HepG2 (cell line): ENCODE results near the gene DNAJC8. TPM values are rescaled to one million over a fixed set of nuclear protein-coding genes. Genes with fewer than 3 reads are reported as not detected.

Experiments
- KAT7 ChIP-seq: IDR thresholded peaks from 2 replicates; pipeline ENCODE4 v1.6.1; 2018; ENCODE audit warnings: borderline replicate concordance, missing compliant biosample characterization
- SP1 ChIP-seq, 2 experiments: fragments of 450-650 bp in 1 of 2; sonication (generic) in 1 of 2; formaldehyde crosslinking in 1 of 2; IDR thresholded peaks; 2 replicates each; pipeline versions ENCODE4 v1.4.0 to v1.6.1; 2016 to 2020; ENCODE audit warnings: missing genetic modification reagents in 1 of 2
- SP140L ChIP-seq: sonication (generic); formaldehyde crosslinking; IDR thresholded peaks from 2 replicates; pipeline ENCODE4 v1.4.0; 2020; ENCODE audit warnings: missing genetic modification reagents, borderline replicate concordance
- YEATS4 ChIP-seq: sonication (generic); formaldehyde crosslinking; IDR thresholded peaks from 2 replicates; pipeline ENCODE4 v1.4.0; 2020; ENCODE audit warnings: missing genetic modification reagents, borderline replicate concordance
- YY1 ChIP-seq: IDR thresholded peaks from 2 replicates; pipeline ENCODE4 v1.6.1; 2011; ENCODE audit warnings: low read length, low read depth, moderate library complexity, mild to moderate bottlenecking; ENCODE audit not compliant: insufficient read depth, insufficient replicate concordance
- ZBTB21 ChIP-seq: sonication (generic); formaldehyde crosslinking; IDR thresholded peaks from 2 replicates; pipeline ENCODE4 v1.4.0; 2020; ENCODE audit warnings: missing genetic modification reagents
- ZFP1 ChIP-seq: IDR thresholded peaks from 2 replicates; pipeline ENCODE4 v1.6.1; 2016
- ZNF232 ChIP-seq: sonication (generic); formaldehyde crosslinking; IDR thresholded peaks from 2 replicates; pipeline ENCODE4 v1.4.0; 2020; ENCODE audit warnings: missing genetic modification reagents, borderline replicate concordance
- ZNF335 ChIP-seq: sonication (generic); formaldehyde crosslinking; IDR thresholded peaks from 2 replicates; pipeline ENCODE4 v1.4.0; 2020; ENCODE audit warnings: missing genetic modification reagents
- ZNF33B ChIP-seq: sonication (generic); formaldehyde crosslinking; IDR thresholded peaks from 2 replicates; pipeline ENCODE4 v1.5.1; 2020; ENCODE audit warnings: mild to moderate bottlenecking, missing genetic modification reagents
- ZNF501 ChIP-seq: sonication (generic); formaldehyde crosslinking; IDR thresholded peaks from 2 replicates; pipeline ENCODE4 v1.5.1; 2020; ENCODE audit warnings: mild to moderate bottlenecking, moderate library complexity, missing genetic modification reagents
- ZNF644 ChIP-seq: IDR thresholded peaks from 2 replicates; pipeline ENCODE4 v1.6.1; 2016; ENCODE audit warnings: low read depth
- polyA plus RNA-seq, 8 experiments: library from polyadenylated mRNA; depleted of rRNA in 3 of 8; stranded (reverse) in 7 of 8; unstranded in 1 of 8; fragments of >200 nt; fragmentation: Illumina TruSeq in 4 of 8; extraction: Trizol in 4 of 8; gene quantifications; 2 replicates each; pipeline versions ENCODE4 v1.2.1 to v1.2.3, GENCODE V29; 2011 to 2016; ENCODE audit warnings: low read depth in 4 of 8, missing spikeins in 1 of 8, mixed read lengths in 1 of 8; ENCODE audit not compliant: insufficient read depth in 1 of 8
- total RNA-seq, 5 experiments: library from RNA; depleted of rRNA; stranded (reverse); fragments of >200 nt; fragmentation: Illumina TruSeq; extraction: Trizol; gene quantifications; 2 replicates each; pipeline ENCODE4 v1.2.3, GENCODE V29; 2016; ENCODE audit warnings: low read depth in 1 of 5
- TF ChIP-seq, protein P1 (sequence below): sonication (generic); formaldehyde crosslinking; IDR thresholded peaks from 2 replicates; pipeline ENCODE4 v1.4.0; 2020; ENCODE audit warnings: missing genetic modification reagents, borderline replicate concordance
- TF ChIP-seq, protein P2 (sequence below): sonication (generic); formaldehyde crosslinking; IDR thresholded peaks from 2 replicates; pipeline ENCODE4 v1.4.0; 2020; ENCODE audit warnings: mild to moderate bottlenecking, missing genetic modification reagents
- TF ChIP-seq, protein P3 (sequence below): sonication (generic); formaldehyde crosslinking; IDR thresholded peaks from 2 replicates; pipeline ENCODE4 v1.8.0; 2022; ENCODE audit warnings: mild to moderate bottlenecking, missing genetic modification reagents, borderline replicate concordance
- TF ChIP-seq, protein P4 (sequence below): sonication (generic); formaldehyde crosslinking; IDR thresholded peaks from 2 replicates; pipeline ENCODE4 v1.5.1; 2020; ENCODE audit warnings: missing genetic modification reagents, mild to moderate bottlenecking, borderline replicate concordance
- TF ChIP-seq, protein P5 (sequence below), 2 experiments: sonication (generic) in 1 of 2; formaldehyde crosslinking in 1 of 2; IDR thresholded peaks; 2 replicates each; pipeline versions ENCODE4 v1.4.0 to v1.6.1; 2018 to 2020; ENCODE audit warnings: missing genetic modification reagents in 2 of 2, borderline replicate concordance in 1 of 2, low read depth in 1 of 2, mild to moderate bottlenecking in 1 of 2, missing biosample characterization in 1 of 2

The DNAJC8 gene
- total and polyA plus RNA-seq, 2 of the 13 experiments (the other 11 are each of a cell fraction or from before 2014, with no cell fraction given): 54.5 to 126 TPM

DNA sequence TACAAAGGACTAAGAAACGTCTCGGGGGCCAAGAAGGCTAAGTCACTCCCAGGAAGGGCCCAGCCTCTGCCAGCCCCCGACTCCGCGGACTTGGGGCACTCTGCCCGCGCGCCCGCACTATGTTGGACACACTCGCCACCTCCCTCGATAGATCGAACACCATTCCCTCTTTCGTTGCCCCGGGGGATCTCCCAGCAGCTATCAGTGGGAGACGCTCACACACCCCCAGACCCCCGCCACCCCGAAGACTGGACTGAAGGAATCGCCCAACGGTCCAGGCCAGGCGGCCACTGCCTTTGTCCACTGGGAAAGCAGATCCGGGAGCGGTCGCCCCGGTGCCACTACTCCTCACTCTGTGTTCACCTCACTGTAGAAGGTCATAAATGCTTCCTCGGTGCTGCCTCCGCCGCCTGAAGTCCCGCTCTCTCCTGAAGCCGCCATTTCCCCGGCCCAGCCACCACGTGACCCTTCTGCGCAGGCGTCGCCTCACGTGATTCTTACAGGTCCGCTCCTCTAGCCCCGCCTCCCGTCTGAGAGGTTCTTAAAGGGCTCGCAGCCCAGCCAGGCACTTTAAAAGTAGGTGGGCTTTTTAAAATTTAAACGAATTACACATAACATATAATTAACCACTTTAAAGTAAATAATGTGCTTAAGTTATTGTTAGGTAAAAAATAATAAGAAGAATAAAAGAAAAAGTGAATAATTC is at the start of gene DNAJC8 (continued):
- TF ChIP-seq, protein P1, sequence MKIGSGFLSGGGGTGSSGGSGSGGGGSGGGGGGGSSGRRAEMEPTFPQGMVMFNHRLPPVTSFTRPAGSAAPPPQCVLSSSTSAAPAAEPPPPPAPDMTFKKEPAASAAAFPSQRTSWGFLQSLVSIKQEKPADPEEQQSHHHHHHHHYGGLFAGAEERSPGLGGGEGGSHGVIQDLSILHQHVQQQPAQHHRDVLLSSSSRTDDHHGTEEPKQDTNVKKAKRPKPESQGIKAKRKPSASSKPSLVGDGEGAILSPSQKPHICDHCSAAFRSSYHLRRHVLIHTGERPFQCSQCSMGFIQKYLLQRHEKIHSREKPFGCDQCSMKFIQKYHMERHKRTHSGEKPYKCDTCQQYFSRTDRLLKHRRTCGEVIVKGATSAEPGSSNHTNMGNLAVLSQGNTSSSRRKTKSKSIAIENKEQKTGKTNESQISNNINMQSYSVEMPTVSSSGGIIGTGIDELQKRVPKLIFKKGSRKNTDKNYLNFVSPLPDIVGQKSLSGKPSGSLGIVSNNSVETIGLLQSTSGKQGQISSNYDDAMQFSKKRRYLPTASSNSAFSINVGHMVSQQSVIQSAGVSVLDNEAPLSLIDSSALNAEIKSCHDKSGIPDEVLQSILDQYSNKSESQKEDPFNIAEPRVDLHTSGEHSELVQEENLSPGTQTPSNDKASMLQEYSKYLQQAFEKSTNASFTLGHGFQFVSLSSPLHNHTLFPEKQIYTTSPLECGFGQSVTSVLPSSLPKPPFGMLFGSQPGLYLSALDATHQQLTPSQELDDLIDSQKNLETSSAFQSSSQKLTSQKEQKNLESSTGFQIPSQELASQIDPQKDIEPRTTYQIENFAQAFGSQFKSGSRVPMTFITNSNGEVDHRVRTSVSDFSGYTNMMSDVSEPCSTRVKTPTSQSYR (CRISPR knock-in tag): 0 out of 2 replicates have a peak, but pooled peaks have one; percentile 18
- TF ChIP-seq ZNF335 (CRISPR knock-in tag): peak; percentile 45; the same call in 1 of the 2 replicates
- TF ChIP-seq YY1: peak; percentile 97
- peak; percentile 54; the same call in 1 of the 2 replicates for TF ChIP-seq ZNF232
- TF ChIP-seq, protein P2, sequence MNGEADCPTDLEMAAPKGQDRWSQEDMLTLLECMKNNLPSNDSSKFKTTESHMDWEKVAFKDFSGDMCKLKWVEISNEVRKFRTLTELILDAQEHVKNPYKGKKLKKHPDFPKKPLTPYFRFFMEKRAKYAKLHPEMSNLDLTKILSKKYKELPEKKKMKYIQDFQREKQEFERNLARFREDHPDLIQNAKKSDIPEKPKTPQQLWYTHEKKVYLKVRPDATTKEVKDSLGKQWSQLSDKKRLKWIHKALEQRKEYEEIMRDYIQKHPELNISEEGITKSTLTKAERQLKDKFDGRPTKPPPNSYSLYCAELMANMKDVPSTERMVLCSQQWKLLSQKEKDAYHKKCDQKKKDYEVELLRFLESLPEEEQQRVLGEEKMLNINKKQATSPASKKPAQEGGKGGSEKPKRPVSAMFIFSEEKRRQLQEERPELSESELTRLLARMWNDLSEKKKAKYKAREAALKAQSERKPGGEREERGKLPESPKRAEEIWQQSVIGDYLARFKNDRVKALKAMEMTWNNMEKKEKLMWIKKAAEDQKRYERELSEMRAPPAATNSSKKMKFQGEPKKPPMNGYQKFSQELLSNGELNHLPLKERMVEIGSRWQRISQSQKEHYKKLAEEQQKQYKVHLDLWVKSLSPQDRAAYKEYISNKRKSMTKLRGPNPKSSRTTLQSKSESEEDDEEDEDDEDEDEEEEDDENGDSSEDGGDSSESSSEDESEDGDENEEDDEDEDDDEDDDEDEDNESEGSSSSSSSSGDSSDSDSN: peak; percentile 58; the same call in 1 of the 2 replicates
- peak; percentile 81 for TF ChIP-seq ZNF501 (CRISPR knock-in tag)
- TF ChIP-seq, protein P3, sequence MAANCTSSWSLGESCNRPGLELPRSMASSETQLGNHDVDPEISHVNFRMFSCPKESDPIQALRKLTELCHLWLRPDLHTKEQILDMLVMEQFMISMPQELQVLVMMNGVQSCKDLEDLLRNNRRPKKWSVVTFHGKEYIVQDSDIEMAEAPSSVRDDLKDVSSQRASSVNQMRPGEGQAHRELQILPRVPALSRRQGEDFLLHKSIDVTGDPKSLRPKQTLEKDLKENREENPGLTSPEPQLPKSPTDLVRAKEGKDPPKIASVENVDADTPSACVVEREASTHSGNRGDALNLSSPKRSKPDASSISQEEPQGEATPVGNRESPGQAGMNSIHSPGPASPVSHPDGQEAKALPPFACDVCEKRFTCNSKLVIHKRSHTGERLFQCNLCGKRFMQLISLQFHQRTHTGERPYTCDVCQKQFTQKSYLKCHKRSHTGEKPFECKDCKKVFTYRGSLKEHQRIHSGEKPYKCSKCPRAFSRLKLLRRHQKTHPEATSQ (CRISPR knock-in tag): no peak
- TF ChIP-seq ZNF644 (CRISPR knock-in tag): no peak
- TF ChIP-seq SP140L: no peak
- no peak for TF ChIP-seq ZBTB21
- no peak for TF ChIP-seq YEATS4 (CRISPR knock-in tag)
- TF ChIP-seq, protein P4, sequence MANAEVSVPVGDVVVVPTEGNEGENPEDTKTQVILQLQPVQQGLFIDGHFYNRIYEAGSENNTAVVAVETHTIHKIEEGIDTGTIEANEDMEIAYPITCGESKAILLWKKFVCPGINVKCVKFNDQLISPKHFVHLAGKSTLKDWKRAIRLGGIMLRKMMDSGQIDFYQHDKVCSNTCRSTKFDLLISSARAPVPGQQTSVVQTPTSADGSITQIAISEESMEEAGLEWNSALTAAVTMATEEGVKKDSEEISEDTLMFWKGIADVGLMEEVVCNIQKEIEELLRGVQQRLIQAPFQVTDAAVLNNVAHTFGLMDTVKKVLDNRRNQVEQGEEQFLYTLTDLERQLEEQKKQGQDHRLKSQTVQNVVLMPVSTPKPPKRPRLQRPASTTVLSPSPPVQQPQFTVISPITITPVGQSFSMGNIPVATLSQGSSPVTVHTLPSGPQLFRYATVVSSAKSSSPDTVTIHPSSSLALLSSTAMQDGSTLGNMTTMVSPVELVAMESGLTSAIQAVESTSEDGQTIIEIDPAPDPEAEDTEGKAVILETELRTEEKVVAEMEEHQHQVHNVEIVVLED (CRISPR knock-in tag): peak; percentile 71
- TF ChIP-seq KAT7 (CRISPR knock-in tag): 0 out of 2 replicates have a peak, but pooled peaks have one; percentile 9
- TF ChIP-seq, protein P5, sequence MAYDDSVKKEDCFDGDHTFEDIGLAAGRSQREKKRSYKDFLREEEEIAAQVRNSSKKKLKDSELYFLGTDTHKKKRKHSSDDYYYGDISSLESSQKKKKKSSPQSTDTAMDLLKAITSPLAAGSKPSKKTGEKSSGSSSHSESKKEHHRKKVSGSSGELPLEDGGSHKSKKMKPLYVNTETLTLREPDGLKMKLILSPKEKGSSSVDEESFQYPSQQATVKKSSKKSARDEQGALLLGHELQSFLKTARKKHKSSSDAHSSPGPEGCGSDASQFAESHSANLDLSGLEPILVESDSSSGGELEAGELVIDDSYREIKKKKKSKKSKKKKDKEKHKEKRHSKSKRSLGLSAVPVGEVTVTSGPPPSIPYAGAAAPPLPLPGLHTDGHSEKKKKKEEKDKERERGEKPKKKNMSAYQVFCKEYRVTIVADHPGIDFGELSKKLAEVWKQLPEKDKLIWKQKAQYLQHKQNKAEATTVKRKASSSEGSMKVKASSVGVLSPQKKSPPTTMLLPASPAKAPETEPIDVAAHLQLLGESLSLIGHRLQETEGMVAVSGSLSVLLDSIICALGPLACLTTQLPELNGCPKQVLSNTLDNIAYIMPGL (CRISPR knock-in tag; IDR thresholded peaks at IDR 0.05; ENCODE audit: borderline replicate concordance in 1 of 2, low read depth in 1 of 2): peak in 1 of 2 experiments; percentile 60; a peak in 3 of 4 replicates
- no peak for TF ChIP-seq SP1 (IDR thresholded peaks at IDR 0.05)
- peak; percentile 21; the same call in 1 of the 2 replicates for TF ChIP-seq SP1 (CRISPR knock-in tag; IDR thresholded peaks at IDR 0.05)
- 0 out of 2 replicates have a peak, but pooled peaks have one; percentile 58 for TF ChIP-seq ZNF33B
- TF ChIP-seq ZFP1 (CRISPR knock-in tag): peak; percentile 40; the same call in 1 of the 2 replicates
